Mammary epithelial cell (primary cell): Measurements from ENCODE around the gene SKAP2.

Source experiments
- CTCF ChIP-seq, 2 donors: IDR thresholded peaks in 1 of 2; conservative IDR thresholded peaks in 1 of 2; 2 replicates each; pipeline ENCODE4 v1.5.1; 2011 to 2012; ENCODE audit warnings: inconsistent platforms in 2 of 2, low read length in 2 of 2, mild to moderate bottlenecking in 2 of 2, control low read depth in 1 of 2, low read depth in 1 of 2; ENCODE audit not compliant: insufficient read depth in 1 of 2; ENCODE audit errors: extremely low read depth in 1 of 2
- EZH2 ChIP-seq: IDR thresholded peaks from 2 replicates; pipeline ENCODE4 v1.6.1; 2012; ENCODE audit warnings: low read length, inconsistent platforms, borderline replicate concordance

- TF ChIP-seq CTCF (conservative IDR thresholded peaks at IDR 0.05 in 1 of 2, IDR thresholded peaks at IDR 0.05 in 1 of 2; ENCODE audit: extremely low read depth in 1 of 2, insufficient read depth in 1 of 2, low read depth in 1 of 2, low read length in 2 of 2): no peak
- TF ChIP-seq EZH2: no peak
These were observed 194.1 kb downstream of the SKAP2 start for GRCh38 chr7:26670290-26670689.
